Loucy (cell line): ENCODE results near the gene PDCD10.

ENCODE experiments used
- CTCF ChIP-seq: fragments of 200-600 bp; sonication (generic); conservative IDR thresholded peaks from 2 replicates; pipeline ENCODE4 v1.5.1; 2014; ENCODE audit warnings: mild to moderate bottlenecking, antibody characterized with exemption, low read length
- EZH2phosphoT487 ChIP-seq: fragments of 200-600 bp; IDR thresholded peaks from 2 replicates; pipeline ENCODE4 v1.6.1; 2018; ENCODE audit warnings: antibody characterized with exemption, mild to moderate bottlenecking, moderate library complexity, borderline replicate concordance

GRCh38 chr3:167762296-167762695 lies 27.6 kb upstream of the PDCD10 start:
- no peak for TF ChIP-seq CTCF
- TF ChIP-seq EZH2phosphoT487 = no peak
